ENCODE data around the gene OR4E2. TPM values are rescaled to one million over a fixed set of nuclear protein-coding genes. Genes with fewer than 3 reads are reported as not detected.

The OR4E2 gene
- total RNA-seq, 1 experiment from 2014 or later: not detected

DNA sequence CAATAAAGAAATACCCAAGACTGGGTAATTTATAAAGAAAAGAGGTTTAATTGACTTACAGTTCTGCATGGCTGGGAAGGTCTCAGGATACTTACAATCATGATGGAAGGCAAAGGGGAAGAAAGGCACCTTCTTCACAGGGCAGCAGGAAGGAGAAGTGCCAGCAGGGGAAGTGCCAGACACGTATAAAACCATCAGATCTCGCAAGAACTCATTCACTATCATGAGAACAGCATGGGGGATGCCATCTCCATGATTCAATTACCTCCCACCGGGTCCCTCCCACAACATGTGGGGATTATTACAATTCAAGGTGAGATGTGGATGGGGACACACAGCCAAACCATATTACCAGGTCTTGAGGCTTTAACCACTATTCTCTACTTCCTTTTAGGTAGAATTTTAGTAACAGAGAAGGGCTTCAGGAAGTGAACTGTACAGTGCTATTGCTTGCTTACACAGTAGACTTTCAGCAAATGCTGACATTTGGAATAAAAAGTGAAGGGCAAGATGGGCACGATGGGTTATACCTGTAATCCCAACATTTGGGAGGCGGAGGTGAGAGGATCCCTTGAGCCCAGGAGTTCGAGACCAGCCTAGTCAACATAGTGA, 60.8 kb downstream of the OR4E2 start:
- Histone ChIP-seq H3K27me3 (ENCODE audit: insufficient read depth, low read depth) (no peaks in the 10 kb centered on the region), H2AFZ (no peak overlapping the region), H3K9me2 (ENCODE audit: insufficient read depth) (no peaks in the 10 kb centered on the region), H3K4me1 (replicated peaks; ENCODE audit: insufficient read depth) (no peaks in the 10 kb centered on the region), H3K4me3 (no peak overlapping the region), H3K9me3 (ENCODE audit: insufficient read depth, low read depth) (no peaks in the 10 kb centered on the region), H3K4me2 (no peak overlapping the region), H3F3A (ENCODE audit: insufficient read depth, low read depth) (no peaks in the 10 kb centered on the region), H4K20me1 (ENCODE audit: insufficient read depth) (no peaks in the 10 kb centered on the region), H3K36me3 (ENCODE audit: low read depth) (no peaks in the 10 kb centered on the region), H3K27ac (no peak overlapping the region), H3K79me2 (ENCODE audit: low read depth) (no peaks in the 10 kb centered on the region)
- no TSS peak for BruUV-seq (replicated peaks)
- TF ChIP-seq CTCF (conservative IDR thresholded peaks at IDR 0.05) (no peak), EZH2 (IDR thresholded peaks at IDR 0.05; ENCODE audit: low read depth) (no peak)
- POLR2A ChIA-PET (ENCODE audit: unreplicated experiment): no interaction called here
- DNase-seq: no peak
- CTCF ChIA-PET: no interaction called here
- intact Hi-C loops (cut with micrococcal nuclease; ENCODE audit: unreplicated experiment): no loop called here

Other genes starting within 250 kb of the OR4E2 start
- 57.3 and 58.7 TPM in 2 replicates for gene CHD8, start 197.7 kb upstream of the OR4E2 start, total RNA-seq (2021)
- 12.2 and 12.8 TPM in 2 replicates for gene RAB2B, start 176.9 kb upstream of the OR4E2 start, total RNA-seq (2021)
- gene TOX4, start 176.6 kb upstream of the OR4E2 start, total RNA-seq (2021): 32.9 and 50.6 TPM in 2 replicates
- 27.9 and 30.7 TPM in 2 replicates for gene METTL3, start 142.5 kb upstream of the OR4E2 start, total RNA-seq (2021)
- gene SALL2, start 127.5 kb upstream of the OR4E2 start, total RNA-seq (2021): 10.3 and 10.9 TPM in 2 replicates
- gene OR10G3, start 73.8 kb upstream of the OR4E2 start, total RNA-seq (2021): not detected in 2 replicates
- gene OR10G2, start 18.9 kb upstream of the OR4E2 start, total RNA-seq (2021): not detected in 2 replicates
- gene OR4E1, start 20.0 kb downstream of the OR4E2 start, total RNA-seq (2021): not detected in 2 replicates

Data from PC-9 (cell line).